B cell (primary cell): Measurements from ENCODE around the gene IL17REL. TPM values are rescaled to one million over a fixed set of nuclear protein-coding genes. Genes with fewer than 3 reads are reported as not detected.

Experiments used
- ATAC-seq: fragments of 200-7000 bp; cut with Tn5 transposase; one replicate; pipeline ENCODE4 v1.10.0; 2021; ENCODE audit warnings: low read depth, mild to moderate bottlenecking, moderate number of reproducible peaks, moderate library complexity
- CTCF ChIA-PET: fragments of 350-600 bp; sonication (Branson Sonifier 250); formaldehyde crosslinking; loops from one replicate; lab custom pipeline; 2021; ENCODE audit warnings: antibody characterized with exemption, inconsistent platforms; lab: Charles Lee
- POLR2A ChIA-PET: fragments of 350-600 bp; sonication (Branson Sonifier 250); formaldehyde crosslinking; loops from one replicate; lab custom pipeline; 2021; ENCODE audit warnings: antibody characterized with exemption; lab: Charles Lee
- DNase-seq: peaks from one replicate; pipeline ENCODE4 v3.0.0; 2013
- H2AFZ ChIP-seq: 2 replicates; pipeline ENCODE4 v1.6.1; 2012; ENCODE audit warnings: mild to moderate bottlenecking, low read depth, low read length; ENCODE audit not compliant: insufficient read depth, poor library complexity, severe bottlenecking
- H3K27ac ChIP-seq, 2 donors: 1 replicate in 1 of 2; 2 replicates in 1 of 2; pipeline ENCODE4 v1.5.1; 2012 to 2013; ENCODE audit warnings: low read length in 2 of 2, mild to moderate bottlenecking in 2 of 2, moderate library complexity in 1 of 2
- H3K27me3 ChIP-seq, 4 experiments: fragments of 200-600 bp in 1 of 4; sonication (generic) in 1 of 4; replicated peaks in 1 of 4; 1 replicate in 2 of 4; 2 replicates in 2 of 4; pipeline versions ENCODE4 v1.6.1 to v1.7.0; 2013 to 2016; ENCODE audit warnings: low read length in 3 of 4, mild to moderate bottlenecking in 2 of 4, mixed read lengths in 1 of 4, moderate library complexity in 1 of 4; ENCODE audit not compliant: insufficient read depth in 4 of 4, control insufficient read depth in 3 of 4; ENCODE audit errors: control extremely low read depth in 1 of 4
- H3K36me3 ChIP-seq, 2 experiments: replicated peaks in 1 of 2; 1 replicate in 1 of 2; 2 replicates in 1 of 2; pipeline versions ENCODE4 v1.6.1 to v1.7.1; 2013; ENCODE audit warnings: low read length in 1 of 2; ENCODE audit not compliant: insufficient read depth in 2 of 2, control insufficient read depth in 1 of 2; ENCODE audit errors: control extremely low read depth in 1 of 2, extremely low read depth in 1 of 2
- H3K4me1 ChIP-seq, 2 donors: fragments of 200-600 bp in 1 of 2; sonication (generic) in 1 of 2; 1 replicate in 1 of 2; 2 replicates in 1 of 2; pipeline versions ENCODE4 v1.5.1 to v1.6.1; 2013 to 2017; ENCODE audit warnings: low read length in 2 of 2; ENCODE audit not compliant: control insufficient read depth in 2 of 2, insufficient read depth in 2 of 2
- H3K4me2 ChIP-seq: replicated peaks from 2 replicates; pipeline ENCODE3; 2012; ENCODE audit warnings: mild to moderate bottlenecking, low read depth, low read length; ENCODE audit not compliant: poor library complexity, severe bottlenecking
- H3K4me3 ChIP-seq, 5 experiments: fragments of 200-600 bp in 1 of 5; sonication (generic) in 1 of 5; 1 replicate in 3 of 5; 2 replicates in 2 of 5; pipeline versions ENCODE4 v1.5.1 to v1.7.0; 2011 to 2016; ENCODE audit warnings: low read length in 4 of 5, mild to moderate bottlenecking in 4 of 5, low read depth in 2 of 5, control low read depth in 1 of 5, moderate library complexity in 1 of 5; ENCODE audit not compliant: insufficient read depth in 1 of 5; ENCODE audit errors: control extremely low read depth in 1 of 5, extremely low read depth in 1 of 5
- H3K79me2 ChIP-seq: fragments of 200-600 bp; sonication (generic); one replicate; pipeline ENCODE4 v1.6.0; 2016; ENCODE audit warnings: low read length; ENCODE audit not compliant: control insufficient read depth, insufficient read depth
- H3K9ac ChIP-seq: fragments of 200-600 bp; sonication (generic); 2 replicates; pipeline ENCODE4 v1.6.1; 2017; ENCODE audit warnings: mild to moderate bottlenecking, low read length, moderate library complexity
- H3K9me3 ChIP-seq, 3 donors: one replicate each; pipeline versions ENCODE4 v1.6.1 to v1.7.1; 2013; ENCODE audit warnings: low read length in 2 of 3; ENCODE audit not compliant: control insufficient read depth in 2 of 3, insufficient read depth in 1 of 3; ENCODE audit errors: control extremely low read depth in 1 of 3
- H4K20me1 ChIP-seq: 2 replicates; pipeline ENCODE4 v1.6.0; 2012; ENCODE audit warnings: mild to moderate bottlenecking, low read length; ENCODE audit not compliant: insufficient read depth, control insufficient read depth, poor library complexity, severe bottlenecking
- H3K27ac Mint-ChIP-seq: one replicate; pipeline ENCODE4 v1.8.0; 2021; ENCODE audit warnings: mixed read lengths
- H3K27me3 Mint-ChIP-seq: one replicate; pipeline ENCODE4 v1.8.0; 2021; ENCODE audit warnings: mixed read lengths
- H3K4me1 Mint-ChIP-seq: one replicate; pipeline ENCODE4 v1.8.0; 2021; ENCODE audit warnings: mixed read lengths
- H3K4me3 Mint-ChIP-seq: one replicate; pipeline ENCODE4 v1.8.0; 2021; ENCODE audit warnings: mixed read lengths
- H3K9me3 Mint-ChIP-seq: one replicate; pipeline ENCODE4 v1.8.0; 2022; ENCODE audit warnings: mixed read lengths; ENCODE audit not compliant: insufficient read depth
- EZH2 ChIP-seq: IDR thresholded peaks from 2 replicates; pipeline ENCODE4 v1.6.1; 2012; ENCODE audit warnings: borderline replicate concordance, low read depth, mild to moderate bottlenecking, moderate library complexity, low read length; ENCODE audit not compliant: insufficient read depth, poor library complexity, severe bottlenecking
- WGBS: methylation state at CpG from one replicate; pipeline ENCODE4 v1.1.5; 2013; ENCODE audit warnings: missing lambda C conversion rate; ENCODE audit not compliant: insufficient coverage; 5-methylcytosine and 5-hydroxymethylcytosine counted together
- intact Hi-C: fragments of 100-400 bp; cut with micrococcal nuclease; formaldehyde crosslinking; loops from one replicate; pipeline ENCODE4 v1.10.0; 2022
- polyA plus RNA-seq: library from polyadenylated mRNA; depleted of rRNA; stranded (reverse); fragments of >200 nt; gene quantifications from 2 replicates; pipeline ENCODE4 v1.2.3, GENCODE V29; 2012
- total RNA-seq, 2 donors: library from RNA; stranded (reverse); fragments of 120-200 nt in 1 of 2; gene quantifications; 1 replicate in 1 of 2; 2 replicates in 1 of 2; pipeline versions ENCODE4 v1.2.3 to v1.2.4, GENCODE V29; 2013 to 2022
- TF ChIP-seq, protein P1 (sequence below): fragments of 200-600 bp; IDR thresholded peaks from one replicate; pipeline ENCODE4 v1.8.0; 2022; ENCODE audit warnings: antibody characterized with exemption, mild to moderate bottlenecking

IL17REL gene
- total and polyA plus RNA-seq, 2 donors (not counting 1 experiment from before 2014, with no cell fraction given): 0.09 to 0.10 TPM

DNA sequence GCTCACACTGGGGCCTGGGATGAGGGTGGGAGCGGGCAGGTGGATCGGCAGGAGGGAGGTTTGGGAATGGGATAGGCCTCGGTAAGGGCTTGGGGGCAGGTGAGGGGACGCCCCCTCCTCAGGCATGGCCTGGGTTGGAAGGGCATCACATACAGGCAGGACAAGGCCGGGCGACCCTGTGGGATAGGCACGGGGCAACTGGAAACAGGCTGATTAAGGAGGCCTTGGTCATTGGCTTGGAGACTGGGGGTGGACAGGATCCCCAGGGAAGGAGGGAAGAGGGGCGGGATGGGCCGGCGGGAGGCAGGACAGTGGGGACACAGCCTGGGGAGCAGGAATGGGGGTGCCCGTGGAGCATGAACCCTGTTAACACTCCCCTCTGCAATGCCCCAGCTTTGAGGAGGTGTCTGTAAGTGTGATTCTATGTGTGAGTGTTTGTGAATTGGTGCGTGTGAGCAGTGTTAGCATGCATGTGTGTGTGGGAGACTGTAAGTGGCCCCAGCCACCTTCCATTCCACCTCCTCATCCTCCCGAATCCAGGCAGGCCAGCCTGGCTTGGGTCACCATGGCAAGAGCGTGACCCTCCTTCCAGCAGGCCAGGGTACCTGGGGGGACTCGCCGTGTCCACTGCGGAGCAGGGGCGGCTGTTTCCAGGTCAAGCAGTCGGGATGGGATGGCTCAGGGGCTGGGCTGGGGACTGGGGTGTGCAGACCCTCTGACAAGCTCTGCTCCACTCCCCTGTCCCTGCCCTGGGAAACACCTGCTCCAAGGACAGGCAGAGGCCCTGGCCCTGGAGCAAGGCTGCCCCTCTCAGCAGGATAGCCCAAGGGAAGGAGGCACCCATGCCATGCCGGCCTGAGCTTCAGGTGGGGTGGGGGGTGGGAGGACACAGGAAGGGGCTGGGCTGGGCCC lies 55.4 kb downstream of the IL17REL start:
- POLR2A ChIA-PET: interaction anchor here (0.6 to 1.8 kb wide), 7 partner anchors 9 to 238 kb away, joined by 3 to 11 read pairs (median 5); no protein-coding TSS in a partner anchor
- CTCF ChIA-PET: interaction anchor here (0.9 to 5.9 kb wide), 3 partner anchors 20 to 73 kb away, joined by 3 to 60 read pairs (median 17); no protein-coding TSS in a partner anchor

More for the DNA sequence above, 55.4 kb downstream of the IL17REL start:
- Mint-ChIP-seq H3K4me3 (no peak overlapping the region), H3K27me3 (no peaks in the 10 kb centered on the region), H3K4me1 (peaks cover 14% of the 10 kb centered on the region), H3K9me3 (no peaks in the 10 kb centered on the region), H3K27ac (no peak overlapping the region)
- no peaks in the 10 kb centered on the region for H3K9me3 ChIP-seq
- no peak overlapping the region for H3K4me2 ChIP-seq
- intact Hi-C loops: no loop called here
- no peak for ATAC-seq
- 92% methylated on average over 16 of the region's 20 CpGs for WGBS
- H3K27me3 ChIP-seq: no peaks in the 10 kb centered on the region
- H3K4me3 ChIP-seq: no peak overlapping the region
- H2AFZ ChIP-seq: no peak overlapping the region
- peaks cover 6 to 15% of the 10 kb centered on the region in 2 donors for H3K4me1 ChIP-seq
- H3K27ac ChIP-seq: no peak overlapping the region
- H3K9ac ChIP-seq: no peak overlapping the region
- no peak for DNase-seq
- peaks cover 0 to 4% of the 10 kb centered on the region in 2 experiments for H3K36me3 ChIP-seq
- peaks cover 15% of the 10 kb centered on the region for H3K79me2 ChIP-seq
- peaks cover 11% of the 10 kb centered on the region for H4K20me1 ChIP-seq
- TF ChIP-seq, protein P1, sequence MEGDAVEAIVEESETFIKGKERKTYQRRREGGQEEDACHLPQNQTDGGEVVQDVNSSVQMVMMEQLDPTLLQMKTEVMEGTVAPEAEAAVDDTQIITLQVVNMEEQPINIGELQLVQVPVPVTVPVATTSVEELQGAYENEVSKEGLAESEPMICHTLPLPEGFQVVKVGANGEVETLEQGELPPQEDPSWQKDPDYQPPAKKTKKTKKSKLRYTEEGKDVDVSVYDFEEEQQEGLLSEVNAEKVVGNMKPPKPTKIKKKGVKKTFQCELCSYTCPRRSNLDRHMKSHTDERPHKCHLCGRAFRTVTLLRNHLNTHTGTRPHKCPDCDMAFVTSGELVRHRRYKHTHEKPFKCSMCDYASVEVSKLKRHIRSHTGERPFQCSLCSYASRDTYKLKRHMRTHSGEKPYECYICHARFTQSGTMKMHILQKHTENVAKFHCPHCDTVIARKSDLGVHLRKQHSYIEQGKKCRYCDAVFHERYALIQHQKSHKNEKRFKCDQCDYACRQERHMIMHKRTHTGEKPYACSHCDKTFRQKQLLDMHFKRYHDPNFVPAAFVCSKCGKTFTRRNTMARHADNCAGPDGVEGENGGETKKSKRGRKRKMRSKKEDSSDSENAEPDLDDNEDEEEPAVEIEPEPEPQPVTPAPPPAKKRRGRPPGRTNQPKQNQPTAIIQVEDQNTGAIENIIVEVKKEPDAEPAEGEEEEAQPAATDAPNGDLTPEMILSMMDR: no peak
- TF ChIP-seq EZH2: no peak
